GM12873 (cell line): ENCODE results near the gene PTPRD.

Experiments used
- CTCF ChIP-seq: IDR thresholded peaks from 2 replicates; pipeline ENCODE4 v1.5.1; 2012; ENCODE audit warnings: low read depth, mild to moderate bottlenecking, moderate library complexity, low read length, control low read depth; ENCODE audit not compliant: insufficient read depth; ENCODE audit errors: missing control alignments

The PTPRD gene

GRCh38 chr9:8946461-8946860 lies 1666.3 kb downstream of the PTPRD start:
- no peak for TF ChIP-seq CTCF

GRCh38 chr9:8943392-8943791 lies 1669.4 kb downstream of the PTPRD start:
- TF ChIP-seq CTCF = no peak

GRCh38 chr9:8940650-8941049 lies 1672.2 kb downstream of the PTPRD start:
- TF ChIP-seq CTCF = no peak

- no peak for TF ChIP-seq CTCF
Measured at GRCh38 chr9:8926461-8926860, 1686.3 kb downstream of the PTPRD start.

GRCh38 chr9:8924562-8924961 lies 1688.2 kb downstream of the PTPRD start:
- no peak for TF ChIP-seq CTCF

GRCh38 chr9:8917956-8918739 lies 1694.7 kb downstream of the PTPRD start:
- no peak for TF ChIP-seq CTCF

- no peak for TF ChIP-seq CTCF
Measured at GRCh38 chr9:8916771-8917170, 1696.0 kb downstream of the PTPRD start.

GRCh38 chr9:8907868-8908267 lies 1704.9 kb downstream of the PTPRD start:
- TF ChIP-seq CTCF = no peak
